IPS DF 4.7 (cell line): Measurements from ENCODE around the gene SLTM.
"Not testable (repeated sequence)": the region's sequence is repeated elsewhere in the genome, so short reads cannot be mapped to it uniquely, and the experiment has no call there.

Experiments used
- DNase-seq: peaks from one replicate; pipeline ENCODE4 v3.0.0-alpha.2; 2013; ENCODE audit warnings: low spot score; ENCODE audit errors: extremely low read depth

SLTM gene

GRCh38 chr15:58877999-58878825 lies 55.3 kb downstream of the SLTM start:
- no peak for DNase-seq

- DNase-seq: no peak
Observed at GRCh38 chr15:58876306-58877106, 57.0 kb downstream of the SLTM start.

GRCh38 chr15:58875343-58875742 lies 58.1 kb downstream of the SLTM start:
- DNase-seq: no peak

- DNase-seq: no peak
Observed at GRCh38 chr15:58873267-58873666, 60.2 kb downstream of the SLTM start.

- no peak for DNase-seq
Observed at GRCh38 chr15:58870451-58870850, 63.0 kb downstream of the SLTM start.

- DNase-seq: no peak
Observed at GRCh38 chr15:58867926-58868325, 65.6 kb downstream of the SLTM start.

GRCh38 chr15:58865425-58865880 lies 68.0 kb downstream of the SLTM start:
- no peak for DNase-seq

- no peak for DNase-seq
Observed at GRCh38 chr15:58864602-58865424, 68.7 kb downstream of the SLTM start.

GRCh38 chr15:58862326-58862725 lies 71.2 kb downstream of the SLTM start:
- no peak for DNase-seq

GRCh38 chr15:58856621-58857020 lies 76.9 kb downstream of the SLTM start:
- DNase-seq: not testable (repeated sequence)

GRCh38 chr15:58856086-58856485 lies 77.4 kb downstream of the SLTM start:
- no peak for DNase-seq

- no peak for DNase-seq
Observed at GRCh38 chr15:58854593-58854992, 78.9 kb downstream of the SLTM start.

- DNase-seq: no peak
Observed at GRCh38 chr15:58852347-58852746, 81.1 kb downstream of the SLTM start.

GRCh38 chr15:58851205-58851604 lies 82.3 kb downstream of the SLTM start:
- not testable (repeated sequence) for DNase-seq

GRCh38 chr15:58842713-58843396 lies 90.6 kb downstream of the SLTM start:
- no peak for DNase-seq

- DNase-seq: no peak
Observed at GRCh38 chr15:58840048-58840447, 93.4 kb downstream of the SLTM start.

- DNase-seq: no peak
Observed at GRCh38 chr15:58839485-58839884, 94.0 kb downstream of the SLTM start.

- not testable (repeated sequence) for DNase-seq
Observed at GRCh38 chr15:58833681-58834426, 99.6 kb downstream of the SLTM start.

- DNase-seq: no peak
Observed at GRCh38 chr15:58830556-58830955, 102.9 kb downstream of the SLTM start.
